Stimulated activated CD8-positive, alpha-beta memory T cell treated with anti-CD3 and anti-CD28 coated beads, Interleukin-7, amount 100 ng/mL, for 48 hours (primary cell): ENCODE results near the gene FCGR2B.
"Not testable (repeated sequence)": the region's sequence is repeated elsewhere in the genome, so short reads cannot be mapped to it uniquely, and the experiment has no call there.

Experiments
- DNase-seq, 2 donors: peaks; one replicate each; pipeline ENCODE4 v3.0.0-alpha.2; 2020; ENCODE audit warnings: low read depth in 1 of 2; ENCODE audit errors: extremely low read depth in 1 of 2

FCGR2B gene

GRCh38 chr1:161662684-161663339 is at the start of gene FCGR2B:
TSS of gene FCGR2B (plus strand) at chr1:161663143. CDS start at chr1:161663242, 99 bp downstream.
- DNase-seq, result not testable (repeated sequence)

DNA sequence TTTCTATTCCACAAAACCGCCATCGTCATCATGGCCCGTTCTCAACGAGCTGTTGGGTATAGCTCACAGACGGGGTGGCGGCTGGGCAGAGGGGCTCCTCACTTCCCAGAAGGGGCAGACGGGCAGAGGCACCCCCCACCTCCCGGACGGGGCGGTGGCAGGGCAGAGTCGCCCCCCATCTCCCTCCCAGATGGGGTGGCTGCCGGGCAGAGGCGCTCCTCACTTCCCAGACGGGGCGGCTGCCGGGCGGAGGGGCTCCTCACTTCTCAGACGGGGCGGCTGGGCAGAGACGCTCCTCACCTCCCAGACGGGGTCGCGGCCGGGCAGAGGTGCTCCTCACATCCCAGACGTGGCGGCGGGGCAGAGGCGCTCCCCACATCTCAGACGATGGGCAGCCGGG is 46.5 kb upstream of the FCGR2B start:
- not testable (repeated sequence) for DNase-seq

GRCh38 chr1:161618517-161618916 is 44.4 kb upstream of the FCGR2B start:
- not testable (repeated sequence) for DNase-seq

DNA sequence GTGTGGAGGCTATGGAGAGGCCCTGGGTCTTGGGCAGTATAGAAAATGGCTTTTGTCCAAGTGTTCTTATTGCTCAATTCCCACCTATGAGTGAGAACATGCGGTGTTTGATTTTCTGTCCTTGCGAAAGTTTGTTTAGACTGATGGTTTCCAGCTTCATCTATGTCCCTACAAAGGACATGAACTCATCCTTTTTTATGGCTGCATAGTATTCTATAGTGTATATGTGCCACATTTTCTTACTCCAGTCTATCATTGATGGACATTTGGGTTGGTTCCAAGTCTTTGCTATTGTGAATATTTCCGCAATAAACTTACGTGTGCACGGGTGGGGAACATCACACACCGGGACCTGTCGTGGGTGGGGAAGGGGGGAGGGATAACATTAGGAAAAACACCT is 42.5 kb upstream of the FCGR2B start:
- DNase-seq, result not testable (repeated sequence)

DNA sequence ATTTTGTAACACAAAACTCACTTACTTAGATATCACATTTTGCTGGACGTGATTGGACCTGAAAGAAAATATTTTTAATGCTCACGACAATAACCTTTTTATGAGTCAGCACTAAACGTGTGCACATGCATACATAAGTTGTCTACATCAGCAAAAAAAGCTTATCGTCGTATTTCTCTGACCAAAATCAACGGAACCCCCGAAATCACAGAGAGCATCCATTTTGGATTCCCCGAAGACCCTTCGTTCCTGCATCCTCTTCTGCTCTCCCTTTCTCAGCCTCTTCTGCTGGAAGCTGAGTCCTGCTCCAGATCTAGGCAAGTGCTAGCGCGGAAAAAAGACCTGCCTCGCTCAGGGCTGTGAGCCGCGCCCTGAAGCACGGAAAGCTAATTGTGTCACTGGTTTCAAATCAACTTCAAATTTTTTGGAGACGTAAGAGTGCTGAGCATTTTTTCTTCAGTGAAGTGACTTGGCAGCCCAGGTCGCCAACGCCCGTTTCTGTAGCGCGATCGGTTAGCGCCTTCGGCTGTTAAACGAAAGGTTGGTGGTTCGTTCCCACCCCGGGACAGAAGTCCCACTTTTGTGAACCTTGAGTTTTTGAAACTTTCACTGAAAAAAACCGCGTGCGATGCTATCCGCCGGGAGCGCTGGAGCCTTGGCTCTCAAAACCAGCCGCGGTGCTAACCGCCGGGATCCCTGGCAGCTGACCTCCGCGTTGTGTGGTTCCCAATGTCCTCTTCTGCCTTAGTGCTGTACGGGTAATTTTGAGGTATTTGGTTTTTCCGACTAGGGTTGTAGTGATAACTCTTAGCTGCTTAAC is 41.6 kb upstream of the FCGR2B start:
- DNase-seq, result peak; percentile 45 to 78

DNA sequence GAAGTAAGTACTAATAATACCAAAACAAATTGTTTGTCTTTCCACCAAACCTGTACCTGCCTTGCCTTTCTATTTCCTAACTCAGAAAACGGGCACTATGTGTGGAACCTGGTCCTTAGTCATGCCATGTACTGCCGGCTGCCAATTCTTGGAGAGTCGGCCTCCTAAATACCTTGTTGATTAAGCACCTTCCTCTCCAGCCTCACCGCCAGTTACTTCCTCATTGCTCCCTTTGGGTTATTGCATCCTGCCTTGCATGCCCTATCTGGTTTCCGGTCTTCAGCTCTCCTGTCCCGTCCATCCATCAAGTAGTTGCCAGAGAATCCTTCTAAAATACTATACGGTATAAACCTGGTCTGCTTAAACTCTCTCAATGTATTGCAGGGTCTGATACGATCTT is 40.9 kb upstream of the FCGR2B start:
- DNase-seq, result not testable (repeated sequence)

DNA sequence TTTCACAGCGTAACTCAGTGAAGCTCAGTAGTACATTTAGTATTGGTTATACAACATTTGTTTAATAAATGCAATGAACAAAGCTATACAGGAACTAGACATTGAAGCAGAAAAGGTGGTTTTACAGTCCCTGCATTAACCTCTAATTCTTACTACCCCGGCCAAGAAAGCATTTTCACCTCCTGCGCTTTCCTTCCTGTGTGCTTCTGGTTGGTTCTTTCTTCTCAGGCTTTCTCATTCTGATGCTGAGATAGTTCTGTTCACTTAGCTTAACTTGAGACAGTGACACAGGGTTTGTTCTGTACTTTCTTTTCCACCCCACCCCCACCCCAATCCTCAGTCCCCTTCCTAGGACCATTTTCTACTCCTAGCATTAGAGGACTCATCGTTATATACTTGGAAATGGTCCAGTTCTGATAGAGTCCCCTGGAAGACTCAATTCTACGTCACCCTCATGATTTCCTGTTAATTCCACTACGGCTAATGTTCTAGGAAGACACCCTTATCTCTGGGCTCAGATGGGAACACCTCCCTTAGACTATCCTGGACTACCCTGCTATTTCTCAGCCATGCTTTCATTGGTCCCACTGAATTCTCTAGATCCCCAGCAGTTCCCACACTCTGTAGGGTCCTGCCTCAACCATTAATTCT is 39.4 kb upstream of the FCGR2B start:
- DNase-seq, result not testable (repeated sequence)

- not testable (repeated sequence) for DNase-seq
Observed at GRCh38 chr1:161624605-161625004, 38.3 kb upstream of the FCGR2B start.

- DNase-seq, result not testable (repeated sequence)
Observed at GRCh38 chr1:161626445-161627146, 36.3 kb upstream of the FCGR2B start.

DNA sequence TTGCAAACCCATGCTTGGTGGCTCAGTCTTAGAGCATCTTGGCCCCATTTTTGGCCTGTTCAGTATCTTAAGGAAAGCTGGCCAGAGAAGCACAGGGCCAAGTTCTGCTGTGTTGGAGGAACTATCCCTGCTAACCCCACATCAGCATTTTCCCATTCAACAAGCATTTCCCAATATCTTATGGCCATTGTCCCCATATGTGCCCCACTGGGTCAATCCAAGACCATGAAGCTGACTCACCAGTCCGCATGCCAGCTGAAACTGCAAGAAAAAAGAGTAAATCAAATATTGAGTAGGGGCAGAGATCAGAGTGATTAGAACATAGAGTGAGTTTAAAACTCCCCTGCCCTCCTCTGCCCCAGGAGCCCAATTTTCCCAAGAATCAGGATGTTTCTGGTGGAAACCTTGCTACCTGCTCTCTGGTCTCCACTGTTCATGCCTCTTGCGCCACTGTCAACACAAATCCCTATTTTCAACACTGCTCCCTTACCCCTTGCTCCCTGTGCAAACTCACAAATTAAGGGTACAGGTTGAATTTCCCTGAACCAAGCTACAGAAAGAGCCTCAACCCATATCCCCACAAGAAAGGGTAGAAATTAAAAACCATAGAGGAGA is 32.7 kb upstream of the FCGR2B start:
- DNase-seq, result not testable (repeated sequence)

GRCh38 chr1:161631076-161631475 is 31.9 kb upstream of the FCGR2B start, which contains the start of gene FCGR3B:
TSS of gene FCGR3B (minus strand) at chr1:161631176. CDS start at chr1:161631094, 82 bp downstream.
- no peak for DNase-seq

DNA sequence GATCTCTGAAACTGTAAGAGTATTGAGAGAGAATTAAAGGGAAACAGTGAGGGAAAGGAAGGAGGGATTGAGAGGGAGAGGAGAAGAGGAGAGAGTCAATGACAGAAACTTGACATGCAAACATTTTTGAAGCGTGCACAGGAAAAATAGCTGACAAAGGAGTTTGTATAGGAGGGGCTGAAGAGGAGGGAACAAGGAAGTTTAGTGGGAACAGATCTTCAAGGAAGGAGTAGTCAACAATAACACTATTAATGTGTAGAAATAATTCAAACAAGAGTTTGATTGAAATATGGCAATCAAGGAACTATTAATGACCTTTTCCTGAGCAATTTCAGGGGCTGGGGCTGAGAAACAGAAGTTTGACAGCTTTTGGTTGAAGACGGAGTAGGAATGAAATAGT is 27.9 kb upstream of the FCGR2B start:
- not testable (repeated sequence) for DNase-seq

DNA sequence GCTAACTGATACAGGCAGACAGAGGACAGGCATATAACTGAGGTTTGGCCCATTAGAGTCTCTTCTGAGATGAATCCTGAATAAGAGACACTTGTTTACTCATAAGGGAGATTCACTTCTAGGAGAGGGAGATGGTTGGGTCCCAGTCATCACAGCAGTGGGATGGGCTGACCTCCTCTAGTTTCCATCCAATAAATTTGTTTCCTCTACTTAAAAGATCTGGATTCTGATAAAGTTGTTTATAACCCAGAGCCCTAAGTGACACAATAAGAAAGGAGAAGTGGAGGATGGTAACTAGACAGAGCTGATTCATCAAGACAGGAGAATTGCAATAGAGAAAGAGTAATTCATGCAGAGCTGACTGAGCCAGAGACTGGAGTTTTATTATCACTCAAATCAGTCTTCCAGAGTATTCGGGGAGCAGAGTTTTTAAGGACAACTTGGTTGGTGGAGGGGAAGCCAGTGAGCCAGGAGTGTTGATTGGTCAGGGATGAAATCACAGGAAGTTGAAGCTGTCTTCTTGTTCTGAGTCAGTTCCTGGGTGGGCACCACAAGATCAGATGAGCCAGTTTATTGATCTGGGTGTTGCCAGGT is 26.7 kb upstream of the FCGR2B start:
- DNase-seq, result not testable (repeated sequence)

- not testable (repeated sequence) for DNase-seq
Observed at GRCh38 chr1:161636976-161637375, 26.0 kb upstream of the FCGR2B start.

DNA sequence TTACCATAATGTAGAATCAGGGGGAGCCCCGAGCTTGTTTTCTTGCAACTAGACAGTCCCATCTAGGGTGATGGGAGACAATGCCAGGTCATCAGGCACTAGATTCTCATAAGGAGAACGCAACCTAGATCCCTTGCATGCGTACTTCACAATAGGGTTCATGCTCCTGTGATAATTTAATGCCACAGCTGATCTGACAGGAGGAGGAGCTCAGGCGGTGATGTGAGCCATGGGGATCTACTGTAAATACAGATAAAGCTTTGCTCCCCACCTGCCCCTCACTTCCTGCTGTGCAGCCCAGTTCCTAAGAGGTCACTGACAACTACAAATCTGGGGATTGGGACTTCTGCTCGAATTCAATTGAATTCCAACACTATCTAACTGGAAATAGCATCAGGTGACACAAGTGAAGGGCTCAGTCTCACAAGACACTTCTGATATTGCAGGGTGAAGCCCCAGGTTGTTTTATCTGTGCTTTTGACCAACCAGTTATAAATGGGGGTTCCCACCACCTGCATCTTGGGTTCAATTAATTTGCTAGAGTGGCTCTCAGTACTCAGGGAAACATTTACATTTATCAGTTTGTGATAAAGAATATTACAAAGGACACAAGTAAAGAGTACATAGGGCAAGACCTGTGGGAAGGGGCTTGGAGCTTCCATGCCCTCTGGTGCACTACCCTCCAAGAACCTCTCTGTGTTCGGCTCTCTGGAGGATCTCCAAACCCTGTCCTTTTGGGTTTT is 24.5 kb upstream of the FCGR2B start:
- DNase-seq, result not testable (repeated sequence)

GRCh38 chr1:161639203-161639602 is 23.7 kb upstream of the FCGR2B start:
- not testable (repeated sequence) for DNase-seq

- DNase-seq, result not testable (repeated sequence)
Observed at GRCh38 chr1:161642697-161643096, 20.2 kb upstream of the FCGR2B start.

- not testable (repeated sequence) for DNase-seq
Observed at GRCh38 chr1:161643481-161644208, 19.3 kb upstream of the FCGR2B start.

- not testable (repeated sequence) for DNase-seq
Observed at GRCh38 chr1:161644855-161645254, 18.1 kb upstream of the FCGR2B start.
